Measurements from ENCODE around the gene SCN2A. TPM values are rescaled to one million over a fixed set of nuclear protein-coding genes. Genes with fewer than 3 reads are reported as not detected.

The SCN2A gene
- total RNA-seq, 1 donor from 2014 or later: 0.04 TPM

- TF ChIP-seq CTCF (IDR thresholded peaks at IDR 0.05; ENCODE audit: insufficient read depth, low read length, poor library complexity, severe bottlenecking): no peak
- no peak overlapping the region for H3K4me3 ChIP-seq (ENCODE audit: low read depth, low read length)
- H3K36me3 ChIP-seq (ENCODE audit: control insufficient read depth, insufficient read depth, low read length): no peaks in the 10 kb centered on the region
- DNase-seq (ENCODE audit: low read depth): no peak
- H3K27me3 ChIP-seq (ENCODE audit: control insufficient read depth, insufficient read depth, low read length): no peaks in the 10 kb centered on the region
Measured at GRCh38 chr2:165369131-165369897, 130.1 kb downstream of the SCN2A start.

GRCh38 chr2:165369898-165370296 is 130.7 kb downstream of the SCN2A start:
- Histone ChIP-seq H3K4me3 (ENCODE audit: low read depth, low read length) (no peak overlapping the region), H3K27me3 (ENCODE audit: control insufficient read depth, insufficient read depth, low read length) (no peaks in the 10 kb centered on the region), H3K36me3 (ENCODE audit: control insufficient read depth, insufficient read depth, low read length) (no peaks in the 10 kb centered on the region)
- no peak for TF ChIP-seq CTCF (IDR thresholded peaks at IDR 0.05; ENCODE audit: insufficient read depth, low read length, poor library complexity, severe bottlenecking)
- DNase-seq (ENCODE audit: low read depth): no peak

GRCh38 chr2:165371356-165371755 is 132.1 kb downstream of the SCN2A start:
- no peak overlapping the region for H3K4me3 ChIP-seq (ENCODE audit: low read depth, low read length)
- H3K36me3 ChIP-seq (ENCODE audit: control insufficient read depth, insufficient read depth, low read length): no peaks in the 10 kb centered on the region
- DNase-seq (ENCODE audit: low read depth): no peak
- no peaks in the 10 kb centered on the region for H3K27me3 ChIP-seq (ENCODE audit: control insufficient read depth, insufficient read depth, low read length)
- no peak for TF ChIP-seq CTCF (IDR thresholded peaks at IDR 0.05; ENCODE audit: insufficient read depth, low read length, poor library complexity, severe bottlenecking)

- TF ChIP-seq CTCF (IDR thresholded peaks at IDR 0.05; ENCODE audit: insufficient read depth, low read length, poor library complexity, severe bottlenecking): no peak
- no peaks in the 10 kb centered on the region for H3K27me3 ChIP-seq (ENCODE audit: control insufficient read depth, insufficient read depth, low read length)
- no peak for DNase-seq (ENCODE audit: low read depth)
- no peaks in the 10 kb centered on the region for H3K36me3 ChIP-seq (ENCODE audit: control insufficient read depth, insufficient read depth, low read length)
- H3K4me3 ChIP-seq (ENCODE audit: low read depth, low read length): no peak overlapping the region
Measured at GRCh38 chr2:165373278-165374010, 134.2 kb downstream of the SCN2A start.

GRCh38 chr2:165376571-165376975 is 137.4 kb downstream of the SCN2A start:
- Histone ChIP-seq H3K36me3 (ENCODE audit: control insufficient read depth, insufficient read depth, low read length) (no peaks in the 10 kb centered on the region), H3K27me3 (ENCODE audit: control insufficient read depth, insufficient read depth, low read length) (no peaks in the 10 kb centered on the region), H3K4me3 (ENCODE audit: low read depth, low read length) (no peak overlapping the region)
- no peak for DNase-seq (ENCODE audit: low read depth)
- no peak for TF ChIP-seq CTCF (IDR thresholded peaks at IDR 0.05; ENCODE audit: insufficient read depth, low read length, poor library complexity, severe bottlenecking)
